Stimulated activated CD8-positive, alpha-beta memory T cell treated with anti-CD3 and anti-CD28 coated beads, Interleukin-12 subunit alpha, Interleukin-12 subunit beta, amount 100 ng/mL, for 24 hours (primary cell): ENCODE measurements around the gene ANKRD11.

Experiments
- DNase-seq: peaks from one replicate; pipeline ENCODE4 v3.0.0-alpha.2; 2020; ENCODE audit errors: extremely low read depth

ANKRD11 gene

DNA sequence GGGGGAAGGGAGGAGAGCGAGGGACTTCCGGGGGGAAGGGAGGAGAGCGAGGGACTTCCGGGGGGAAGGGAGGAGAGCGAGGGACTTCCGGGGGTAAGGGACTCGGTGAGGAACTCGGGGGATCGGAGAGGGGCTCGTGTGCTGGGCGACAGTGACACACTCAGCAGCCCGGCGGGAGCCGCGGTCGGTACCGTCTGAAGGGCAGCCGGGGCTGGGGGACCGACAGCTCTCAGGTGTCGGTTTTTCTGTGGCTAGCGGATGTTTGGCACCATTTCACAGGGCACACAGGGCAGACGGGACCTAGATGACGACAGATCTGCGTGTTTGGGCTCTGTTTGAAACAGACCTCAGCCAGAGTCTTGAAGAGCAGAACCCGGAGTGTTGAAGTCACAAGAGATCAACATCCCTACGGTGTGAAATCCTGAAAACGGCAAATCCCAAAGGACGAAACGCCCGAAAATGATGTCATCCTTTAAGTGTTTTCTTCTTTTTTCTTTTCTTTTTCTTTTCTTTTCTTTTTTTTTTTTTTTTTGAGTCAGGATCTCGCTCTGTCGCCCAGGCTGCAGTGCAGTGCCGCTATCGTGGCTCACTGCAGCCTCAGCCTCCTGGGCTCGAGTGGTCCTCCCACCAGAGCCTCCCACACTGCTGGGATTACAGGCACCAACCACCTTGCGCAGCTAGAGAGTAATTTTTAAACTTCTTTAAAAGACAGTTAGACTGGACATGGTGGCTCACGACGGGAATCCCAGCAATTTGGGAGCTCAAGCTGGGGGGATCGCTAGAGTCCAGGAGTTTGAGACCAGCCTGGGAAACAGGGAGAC lies 249.0 kb downstream of the ANKRD11 start:
- peak; percentile 34 for DNase-seq

- DNase-seq = no peak
These were observed 252.6 kb downstream of the ANKRD11 start for GRCh38 chr16:89237733-89238132.

- DNase-seq = no peak
These were observed 256.5 kb downstream of the ANKRD11 start for GRCh38 chr16:89233678-89234490.

- no peak for DNase-seq
These were observed 258.3 kb downstream of the ANKRD11 start for GRCh38 chr16:89232107-89232506.

- DNase-seq = no peak
These were observed 260.1 kb downstream of the ANKRD11 start for GRCh38 chr16:89230255-89230654.

- no peak for DNase-seq
These were observed 265.7 kb downstream of the ANKRD11 start for GRCh38 chr16:89224665-89225064.

GRCh38 chr16:89222931-89223330 lies 267.4 kb downstream of the ANKRD11 start:
- no peak for DNase-seq

- no peak for DNase-seq
These were observed 268.8 kb downstream of the ANKRD11 start for GRCh38 chr16:89221604-89222003.

DNA sequence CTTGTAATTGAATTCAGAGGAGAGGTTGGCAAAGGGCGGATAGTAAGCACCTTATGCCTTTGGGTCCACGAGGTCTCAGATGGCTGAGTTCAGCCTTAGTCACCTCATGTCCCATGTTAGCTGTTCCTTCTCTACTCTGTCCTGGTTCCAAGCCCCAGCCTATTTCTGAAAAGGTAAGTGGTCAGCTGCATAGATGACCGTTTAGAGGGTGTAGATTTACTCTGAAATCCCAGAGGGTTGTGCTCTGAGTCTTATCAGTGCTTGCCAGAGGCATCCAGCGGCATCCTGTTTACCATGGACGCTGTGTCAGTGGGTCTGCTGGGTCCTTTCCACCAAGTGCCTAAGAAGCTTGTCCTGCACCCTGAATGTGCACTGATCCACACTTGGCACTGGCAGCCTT lies 271.0 kb downstream of the ANKRD11 start:
- DNase-seq = no peak
